HL-60 (cell line): ENCODE measurements around the gene ACTG1.

Source experiments
- DNase-seq, 2 experiments: peaks; one replicate each; pipeline ENCODE4 v3.0.0-alpha.2; 2010 to 2020; ENCODE audit warnings: low read depth in 1 of 2, low spot score in 1 of 2
- H3K27ac ChIP-seq: fragments of 250-450 bp; sonication (Bioruptor Pico); replicated peaks from 2 replicates; pipeline ENCODE4 v1.5.1; 2020; ENCODE audit warnings: mild to moderate bottlenecking, moderate library complexity
- H3K27me3 ChIP-seq: fragments of 250-450 bp; sonication (Bioruptor Pico); 2 replicates; pipeline ENCODE4 v1.5.1; 2021; ENCODE audit warnings: mild to moderate bottlenecking, moderate library complexity; ENCODE audit not compliant: insufficient read depth, poor library complexity, severe bottlenecking
- H3K4me3 ChIP-seq: replicated peaks from 2 replicates; pipeline ENCODE4 v1.5.1; 2011; ENCODE audit warnings: mild to moderate bottlenecking, control low read depth, low read length; ENCODE audit not compliant: insufficient read depth
- CTCF ChIP-seq: IDR thresholded peaks from one replicate; pipeline ENCODE4 v1.5.1; 2011; ENCODE audit warnings: low read length, control low read depth, inconsistent platforms; ENCODE audit not compliant: insufficient read depth
- GABPA ChIP-seq: IDR thresholded peaks from 2 replicates; pipeline ENCODE4 v1.6.1; 2012; ENCODE audit warnings: low read depth
- POLR2AphosphoS5 ChIP-seq: IDR thresholded peaks from 2 replicates; pipeline ENCODE4 v1.6.1; 2012; ENCODE audit warnings: low read depth
- REST ChIP-seq: IDR thresholded peaks from 2 replicates; pipeline ENCODE4 v1.6.1; 2012; ENCODE audit warnings: low read depth; ENCODE audit not compliant: insufficient replicate concordance
- SPI1 ChIP-seq: IDR thresholded peaks from 2 replicates; pipeline ENCODE4 v1.6.1; 2012; ENCODE audit warnings: low read depth, mild to moderate bottlenecking, borderline replicate concordance

Gene ACTG1

GRCh38 chr17:81520021-81520901 lies 7.7 kb upstream of the ACTG1 start:
- DNase-seq: no peak
- Histone ChIP-seq H3K27me3 (peaks cover 7% of the 10 kb centered on the region), H3K27ac (no peak overlapping the region), H3K4me3 (no peak overlapping the region)
- TF ChIP-seq REST: no peak

- peak overlapping the region; percentile 45 for H3K4me3 ChIP-seq
- no peak for DNase-seq
- H3K27me3 ChIP-seq: peaks cover 7% of the 10 kb centered on the region
- no peak overlapping the region for H3K27ac ChIP-seq
- TF ChIP-seq GABPA: no peak
- TF ChIP-seq POLR2AphosphoS5: no peak
- no peak for TF ChIP-seq CTCF
- TF ChIP-seq SPI1: no peak
- TF ChIP-seq REST: no peak
These were observed 6.9 kb upstream of the ACTG1 start for GRCh38 chr17:81519284-81520020.

- TF ChIP-seq GABPA: no peak
- peak; percentile 51; the same call in 1 of the 2 replicates for TF ChIP-seq SPI1
- H3K27me3 ChIP-seq: peaks cover 7% of the 10 kb centered on the region
- no peak overlapping the region for H3K27ac ChIP-seq
- H3K4me3 ChIP-seq: peak overlapping the region; percentile 45
- peak in 1 of 2 experiments; percentile 43 for DNase-seq
These were observed 6.2 kb upstream of the ACTG1 start for GRCh38 chr17:81518785-81519283.

- H3K27me3 ChIP-seq: peaks cover 7% of the 10 kb centered on the region
- H3K27ac ChIP-seq: no peak overlapping the region
- no peak overlapping the region; the same call in 1 of the 2 replicates for H3K4me3 ChIP-seq
- DNase-seq: no peak
- no peak for TF ChIP-seq POLR2AphosphoS5
- no peak for TF ChIP-seq REST
- no peak for TF ChIP-seq SPI1
- TF ChIP-seq CTCF: no peak
- TF ChIP-seq GABPA: no peak
These were observed 5.7 kb upstream of the ACTG1 start for GRCh38 chr17:81518113-81518784.
